Activated CD4-positive, alpha-beta T cell treated with anti-CD3 and anti-CD28 coated beads, Interleukin-2, amount 10 ng/mL, durations not matched to agents 7 days and 5 days (primary cell): ENCODE measurements around the gene BRIX1. TPM values are rescaled to one million over a fixed set of nuclear protein-coding genes. Genes with fewer than 3 reads are reported as not detected.
"Not testable (repeated sequence)": the region's sequence is repeated elsewhere in the genome, so short reads cannot be mapped to it uniquely, and the experiment has no call there.

Experiments
- CTCF ChIA-PET: fragments of 350-600 bp; sonication (Branson Sonifier 250); formaldehyde crosslinking; loops from one replicate; lab custom pipeline; 2021; ENCODE audit warnings: antibody characterized with exemption; lab: Charles Lee
- POLR2A ChIA-PET: fragments of 350-600 bp; sonication (Branson Sonifier 250); formaldehyde crosslinking; loops from one replicate; lab custom pipeline; 2021; ENCODE audit warnings: antibody characterized with exemption; lab: Charles Lee
- DNase-seq: peaks from one replicate; pipeline ENCODE4 v3.0.0-alpha.2; 2020
- H3K27ac Mint-ChIP-seq: one replicate; pipeline ENCODE4 v1.8.0; 2021; ENCODE audit warnings: mild to moderate bottlenecking, moderate library complexity, mixed read lengths
- H3K27me3 Mint-ChIP-seq: one replicate; pipeline ENCODE4 v1.8.0; 2021; ENCODE audit warnings: mixed read lengths
- H3K36me3 Mint-ChIP-seq: one replicate; pipeline ENCODE4 v1.8.0; 2021; ENCODE audit warnings: low read depth, mixed read lengths
- H3K4me1 Mint-ChIP-seq: one replicate; pipeline ENCODE4 v1.8.0; 2021; ENCODE audit warnings: mixed read lengths
- H3K4me3 Mint-ChIP-seq: one replicate; pipeline ENCODE4 v1.8.0; 2021; ENCODE audit warnings: mild to moderate bottlenecking, moderate library complexity, mixed read lengths
- H3K9me3 Mint-ChIP-seq: one replicate; pipeline ENCODE4 v1.8.0; 2021; ENCODE audit warnings: mixed read lengths
- total RNA-seq, 2 experiments: library from RNA; stranded (reverse); gene quantifications; one replicate each; pipeline ENCODE4 v1.2.3, GENCODE V29; 2021

Gene BRIX1
- total RNA-seq, 2 experiments from 2014 or later, result 33.3 to 50.5 TPM

GRCh38 chr5:34918025-34918424 is 2.5 kb downstream of the BRIX1 start:
- ChIA-PET POLR2A (no interaction called here), CTCF (interaction anchor here (1.1 to 4.5 kb wide), 3 partner anchors 12 to 39 kb away, joined by 3 to 21 read pairs (median 5); partner anchors contain the start of gene DNAJC21)
- Mint-ChIP-seq H3K27ac (peak overlapping the region; percentile 17), H3K4me3 (no peak overlapping the region), H3K9me3 (no peaks in the 10 kb centered on the region), H3K27me3 (no peaks in the 10 kb centered on the region), H3K4me1 (peaks cover 36% of the 10 kb centered on the region), H3K36me3 (peaks cover 34% of the 10 kb centered on the region)
- no peak for DNase-seq

- POLR2A ChIA-PET, result no interaction called here
- Mint-ChIP-seq H3K4me3 (no peak overlapping the region), H3K36me3 (peaks cover 35% of the 10 kb centered on the region), H3K27me3 (no peaks in the 10 kb centered on the region), H3K27ac (no peak overlapping the region), H3K4me1 (peaks cover 35% of the 10 kb centered on the region), H3K9me3 (no peaks in the 10 kb centered on the region)
- CTCF ChIA-PET, result interaction anchor here (4.5 kb wide), 1 partner anchor 11 kb away, joined by 21 read pairs; the partner anchor contains the start of gene DNAJC21
- no peak for DNase-seq
These were observed 3.6 kb downstream of the BRIX1 start for GRCh38 chr5:34919077-34919476.

DNA sequence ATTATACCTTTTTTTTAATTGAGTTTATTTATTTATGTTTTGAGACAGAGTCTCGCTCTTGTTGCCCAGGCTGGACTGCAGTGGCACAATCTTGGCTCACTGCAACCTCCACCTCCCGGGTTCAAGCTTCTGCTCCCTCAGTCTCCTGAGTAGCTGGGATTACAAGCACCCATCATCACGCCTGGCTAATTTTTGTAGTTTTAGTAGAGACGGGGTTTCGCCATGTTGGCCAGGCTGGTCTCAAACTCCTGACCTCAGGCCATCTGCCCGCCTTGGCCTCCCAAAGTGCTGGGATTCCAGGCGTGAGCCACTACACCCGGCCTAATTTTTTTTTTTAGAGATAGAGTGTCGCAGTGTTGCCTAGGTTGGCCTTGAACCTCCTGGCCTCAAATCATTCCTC is 7.7 kb downstream of the BRIX1 start:
- H3K4me3 Mint-ChIP-seq, H3K27me3 Mint-ChIP-seq, POLR2A ChIA-PET, DNase-seq, H3K9me3 Mint-ChIP-seq: not testable (repeated sequence)
- peaks cover 27% of the 10 kb centered on the region for H3K4me1 Mint-ChIP-seq
- peak overlapping the region; percentile 19 for H3K27ac Mint-ChIP-seq
- CTCF ChIA-PET, result interaction anchor here (0.7 to 1.4 kb wide), 3 partner anchors 8 to 1466 kb away, joined by 3 read pairs; partner anchors contain the start of genes BRIX1 and RAD1
- H3K36me3 Mint-ChIP-seq, result peaks cover 39% of the 10 kb centered on the region

DNA sequence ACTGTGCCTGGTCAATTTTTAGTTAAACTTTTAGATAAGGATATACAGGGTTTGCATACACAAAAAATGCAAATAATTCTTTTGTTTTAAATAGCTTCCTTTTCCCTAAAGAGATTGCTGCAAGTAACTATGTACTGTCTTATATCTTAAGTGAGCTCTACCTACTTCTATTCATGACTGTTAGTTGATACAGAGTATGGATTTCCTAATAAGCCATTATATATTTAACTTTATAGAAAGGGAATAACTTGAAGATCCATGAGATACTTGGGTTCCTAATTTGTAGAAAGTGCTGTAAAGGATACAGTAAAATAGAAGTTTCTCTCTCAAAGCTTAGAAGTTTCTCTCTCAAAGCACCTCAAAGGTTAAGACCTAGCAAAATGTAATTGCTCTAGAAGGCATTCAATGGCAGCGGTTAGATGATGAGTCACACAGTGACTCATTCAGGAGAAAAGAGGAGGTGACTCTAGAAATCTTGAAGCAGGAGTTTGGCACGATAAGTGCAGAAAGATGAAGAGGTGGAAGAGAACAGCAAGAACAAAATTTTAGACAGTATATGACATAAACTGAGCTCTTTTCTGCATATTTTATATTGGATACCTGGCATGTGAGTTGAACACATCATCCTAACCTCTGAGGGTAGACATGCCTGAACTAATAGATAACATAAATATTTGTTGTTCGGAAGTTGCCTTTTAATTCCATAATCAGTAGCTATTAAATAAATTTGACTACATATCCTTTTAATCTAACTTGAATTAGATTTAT is 8.4 kb downstream of the BRIX1 start:
- H3K27me3 Mint-ChIP-seq, result no peaks in the 10 kb centered on the region
- peaks cover 39% of the 10 kb centered on the region for H3K36me3 Mint-ChIP-seq
- ChIA-PET POLR2A (no interaction called here), CTCF (interaction anchor here (1.0 to 1.4 kb wide), 3 partner anchors 9 to 16 kb away, joined by 3 to 4 read pairs (median 3); partner anchors contain the start of genes BRIX1 and RAD1)
- peak overlapping the region; percentile 71 for H3K27ac Mint-ChIP-seq
- peak; percentile 43 for DNase-seq
- H3K9me3 Mint-ChIP-seq, result no peaks in the 10 kb centered on the region
- H3K4me1 Mint-ChIP-seq, result peaks cover 30% of the 10 kb centered on the region
- no peak overlapping the region for H3K4me3 Mint-ChIP-seq

DNA sequence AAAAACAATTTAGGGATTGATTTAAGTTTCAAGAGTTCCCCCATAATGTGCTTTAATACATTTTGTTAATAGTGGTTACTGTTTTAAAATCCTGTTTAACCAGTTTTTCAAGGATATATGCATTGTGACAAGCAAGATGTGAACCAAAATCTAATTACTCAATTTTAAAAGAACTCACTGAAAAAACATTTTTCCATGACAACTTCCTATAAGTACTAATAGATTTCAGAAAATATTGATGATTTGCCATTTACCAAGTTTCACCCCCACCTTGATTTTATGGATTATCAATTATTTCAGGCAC is 8.9 kb downstream of the BRIX1 start:
- H3K4me3 Mint-ChIP-seq, result no peak overlapping the region

GRCh38 chr5:34926318-34926888 is 10.9 kb downstream of the BRIX1 start:
- Mint-ChIP-seq H3K9me3 (no peaks in the 10 kb centered on the region), H3K27ac (no peak overlapping the region), H3K36me3 (peaks cover 29% of the 10 kb centered on the region), H3K4me3 (no peak overlapping the region), H3K27me3 (no peaks in the 10 kb centered on the region), H3K4me1 (peaks cover 38% of the 10 kb centered on the region)
- ChIA-PET POLR2A (no interaction called here), CTCF (no interaction called here)
- DNase-seq, result no peak

More for the DNA sequence above, 8.9 kb downstream of the BRIX1 start:
- Mint-ChIP-seq H3K27ac (no peak overlapping the region), H3K4me1 (peaks cover 33% of the 10 kb centered on the region), H3K9me3 (no peaks in the 10 kb centered on the region), H3K27me3 (no peaks in the 10 kb centered on the region), H3K36me3 (peaks cover 39% of the 10 kb centered on the region)
- DNase-seq, result no peak
- CTCF ChIA-PET, result interaction anchor here (1.1 to 1.4 kb wide), 2 partner anchors 9 to 10 kb away, joined by 3 to 4 read pairs; partner anchors contain the start of genes BRIX1 and RAD1
- POLR2A ChIA-PET, result no interaction called here

GRCh38 chr5:34927785-34928184 is 12.3 kb downstream of the BRIX1 start:
- Mint-ChIP-seq H3K27me3 (no peaks in the 10 kb centered on the region), H3K27ac (no peak overlapping the region), H3K4me3 (no peak overlapping the region), H3K36me3 (peaks cover 23% of the 10 kb centered on the region), H3K4me1 (peaks cover 43% of the 10 kb centered on the region), H3K9me3 (no peaks in the 10 kb centered on the region)
- ChIA-PET POLR2A (no interaction called here), CTCF (no interaction called here)
- no peak for DNase-seq

- Mint-ChIP-seq H3K4me3 (peak overlapping the region; percentile 84), H3K27me3 (no peaks in the 10 kb centered on the region), H3K9me3 (no peaks in the 10 kb centered on the region), H3K27ac (no peak overlapping the region), H3K4me1 (peaks cover 43% of the 10 kb centered on the region), H3K36me3 (peaks cover 22% of the 10 kb centered on the region)
- ChIA-PET POLR2A (no interaction called here), CTCF (interaction anchor here (2.7 kb wide), 1 partner anchor 12 kb away, joined by 21 read pairs; the partner anchor contains the start of genes BRIX1 and RAD1)
- no peak for DNase-seq
These were observed 12.8 kb downstream of the BRIX1 start for GRCh38 chr5:34928267-34928666.

DNA sequence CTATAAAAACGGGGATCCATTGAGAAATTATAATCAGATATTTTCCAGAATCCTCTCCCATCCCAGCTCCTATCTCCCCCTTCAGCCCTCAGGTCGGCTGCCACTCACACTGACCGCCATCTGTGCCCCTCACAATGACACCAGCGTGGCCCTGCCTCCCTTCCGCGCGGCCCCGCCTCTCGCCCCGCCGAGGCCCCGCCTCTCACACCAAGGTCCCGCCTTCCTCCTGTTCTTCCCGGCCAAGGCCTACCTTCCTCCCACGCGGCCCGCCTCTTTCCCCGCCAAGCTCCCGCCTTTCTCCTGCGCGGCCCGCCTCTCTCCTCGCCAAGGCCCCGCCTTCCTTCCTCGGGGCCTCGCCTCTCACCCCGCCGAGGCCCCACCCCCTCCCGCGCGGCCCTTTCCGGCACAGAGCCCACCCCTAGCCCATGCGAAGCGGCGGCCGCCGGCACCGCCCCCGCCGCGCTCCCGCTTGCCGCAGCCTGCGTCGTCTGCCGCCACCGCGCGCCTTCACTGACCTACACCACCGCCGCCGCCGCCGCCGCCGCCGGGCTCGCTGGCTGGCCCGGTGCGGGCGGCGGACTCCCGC is 13.7 kb downstream of the BRIX1 start, which contains the start of gene DNAJC21:
DNAJC21 (plus strand) TSS at position 426 of the 586 bp plus-strand sequence. CDS start 261 bp downstream, outside the sequence.
- peak; percentile 96 for DNase-seq
- CTCF ChIA-PET, result interaction anchor here (1.1 to 2.7 kb wide), 4 partner anchors 11 to 32 kb away, joined by 3 to 21 read pairs (median 6); partner anchors contain the start of genes BRIX1 and RAD1
- H3K27me3 Mint-ChIP-seq, result no peaks in the 10 kb centered on the region
- H3K4me3 Mint-ChIP-seq, result peak within 1 kb of the TSS; percentile 98
- H3K4me1 Mint-ChIP-seq, result peaks cover 40% of the 10 kb centered on the region
- H3K27ac Mint-ChIP-seq, result peak within 1 kb of the TSS; percentile 96
- POLR2A ChIA-PET, result interaction anchor here (1.0 to 1.8 kb wide), 2 partner anchors 10 to 14 kb away, joined by 3 to 10 read pairs; partner anchors contain the start of genes BRIX1 and RAD1
- H3K9me3 Mint-ChIP-seq, result no peaks in the 10 kb centered on the region
- peaks cover 22% of the 10 kb centered on the region for H3K36me3 Mint-ChIP-seq

DNA sequence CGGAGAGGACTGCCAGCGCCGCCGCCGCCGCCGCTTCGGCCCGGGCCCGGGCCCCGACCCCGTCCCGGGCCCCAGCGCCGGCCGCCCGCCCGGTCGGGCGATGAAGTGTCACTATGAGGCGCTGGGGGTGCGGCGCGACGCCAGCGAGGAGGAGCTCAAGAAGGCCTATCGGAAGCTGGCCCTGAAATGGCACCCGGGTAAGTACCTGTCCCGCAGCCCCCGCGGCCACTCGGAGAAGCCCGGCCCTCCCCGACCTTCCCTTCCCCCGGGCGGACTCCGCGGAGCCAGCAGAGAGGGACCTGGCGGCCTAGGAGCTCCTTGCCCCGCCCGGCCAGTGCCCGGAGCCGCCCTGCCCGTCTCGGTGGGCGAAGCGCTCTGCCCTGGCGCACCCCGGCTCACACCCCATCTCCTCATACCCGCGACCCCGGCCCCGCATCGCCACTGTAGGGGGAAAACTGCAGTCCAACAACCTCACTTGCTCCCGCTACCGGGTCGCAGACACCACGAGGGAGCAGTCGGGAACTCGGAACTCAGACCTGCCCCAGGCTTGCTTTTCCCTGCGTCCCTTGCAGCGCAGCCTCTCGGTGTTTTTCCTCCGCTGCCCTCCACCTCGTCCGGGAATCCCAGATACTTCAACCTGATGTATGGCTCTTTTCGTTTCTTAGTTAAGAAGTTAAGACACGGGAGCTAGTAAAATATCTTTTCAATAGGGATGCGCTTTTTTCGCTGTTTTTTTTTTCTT is 14.4 kb downstream of the BRIX1 start:
- H3K27ac Mint-ChIP-seq, result peak overlapping the region; percentile 96
- H3K4me1 Mint-ChIP-seq, result peaks cover 38% of the 10 kb centered on the region

GRCh38 chr5:34930462-34930844 is 14.9 kb downstream of the BRIX1 start:
- ChIA-PET CTCF (interaction anchor here (1.1 to 2.7 kb wide), 4 partner anchors 8 to 14 kb away, joined by 3 to 21 read pairs (median 5); partner anchors contain the start of genes BRIX1 and RAD1), POLR2A (interaction anchor here (1.8 kb wide), 1 partner anchor 15 kb away, joined by 10 read pairs; the partner anchor contains the start of genes BRIX1 and RAD1)
- peak overlapping the region; percentile 96 for H3K27ac Mint-ChIP-seq
- DNase-seq, result no peak
- no peaks in the 10 kb centered on the region for H3K9me3 Mint-ChIP-seq
- H3K4me1 Mint-ChIP-seq, result peaks cover 36% of the 10 kb centered on the region
- peak overlapping the region; percentile 98 for H3K4me3 Mint-ChIP-seq
- no peaks in the 10 kb centered on the region for H3K27me3 Mint-ChIP-seq
- H3K36me3 Mint-ChIP-seq, result peaks cover 21% of the 10 kb centered on the region

More for the DNA sequence above, 14.4 kb downstream of the BRIX1 start:
- peak overlapping the region; percentile 98 for H3K4me3 Mint-ChIP-seq
- no peaks in the 10 kb centered on the region for H3K27me3 Mint-ChIP-seq
- no peaks in the 10 kb centered on the region for H3K9me3 Mint-ChIP-seq
- DNase-seq, result peak; percentile 86
- H3K36me3 Mint-ChIP-seq, result peaks cover 20% of the 10 kb centered on the region
- POLR2A ChIA-PET, result interaction anchor here (1.0 to 1.8 kb wide), 2 partner anchors 10 to 15 kb away, joined by 3 to 10 read pairs; partner anchors contain the start of genes BRIX1 and RAD1
- CTCF ChIA-PET, result interaction anchor here (1.1 to 2.7 kb wide), 6 partner anchors 9 to 32 kb away, joined by 3 to 21 read pairs (median 4); partner anchors contain the start of genes BRIX1 and RAD1
